ENCODE results near the gene LIPN.

The LIPN gene

DNA sequence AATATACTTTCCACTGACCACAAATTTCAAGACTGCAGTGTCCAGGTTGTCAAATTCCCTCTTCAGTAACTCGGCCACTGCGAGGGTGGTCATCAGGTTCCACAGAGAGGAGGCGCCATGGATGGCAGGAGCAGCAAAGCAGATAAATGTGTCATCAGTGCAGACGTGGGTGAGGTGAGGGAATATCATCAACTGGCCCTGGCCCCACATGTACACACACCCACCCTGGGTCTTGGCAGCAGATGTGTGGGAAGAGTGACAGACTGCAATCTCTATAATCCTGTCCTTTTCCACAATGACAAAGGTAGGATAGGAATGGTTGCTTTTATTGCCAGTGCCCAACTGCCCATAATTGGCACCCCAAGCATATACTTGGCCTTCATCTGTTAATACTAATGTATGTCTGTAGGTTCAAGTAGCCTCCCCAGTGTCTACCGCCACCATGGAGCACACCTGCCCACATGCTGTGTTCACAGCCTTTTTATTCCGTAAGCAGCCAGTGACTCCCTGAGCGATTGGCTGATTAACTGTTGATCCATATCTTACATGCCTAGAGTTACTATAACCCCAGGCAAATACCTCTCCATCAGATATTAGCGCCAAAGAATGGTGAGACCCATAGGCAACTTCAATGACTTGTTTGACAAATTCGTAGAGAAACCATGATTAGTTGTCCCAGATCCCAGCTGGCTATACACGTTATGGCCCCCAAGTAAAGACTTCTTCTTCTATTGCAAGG, 26.4 kb downstream of the LIPN start:
- no peak for DNase-seq

DNA sequence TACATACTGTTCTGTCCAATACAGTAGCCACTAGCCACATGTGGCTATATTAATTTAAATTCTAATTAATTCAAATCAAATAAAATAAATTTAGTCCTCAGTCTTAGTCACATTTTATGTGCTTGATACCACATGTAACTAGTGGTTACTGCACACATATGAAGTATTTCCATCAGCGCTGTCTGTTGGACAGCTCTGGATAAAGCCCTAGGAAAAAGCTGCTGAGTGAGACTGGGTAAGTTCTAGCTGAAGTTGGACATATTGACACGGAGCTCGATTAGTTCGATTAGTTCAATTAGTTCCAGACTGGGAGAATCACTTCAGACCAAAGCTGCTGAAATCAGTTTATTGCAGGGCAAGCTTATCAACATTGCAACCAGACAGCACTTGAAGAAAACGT, 27.6 kb downstream of the LIPN start:
- no peak for DNase-seq

DNA sequence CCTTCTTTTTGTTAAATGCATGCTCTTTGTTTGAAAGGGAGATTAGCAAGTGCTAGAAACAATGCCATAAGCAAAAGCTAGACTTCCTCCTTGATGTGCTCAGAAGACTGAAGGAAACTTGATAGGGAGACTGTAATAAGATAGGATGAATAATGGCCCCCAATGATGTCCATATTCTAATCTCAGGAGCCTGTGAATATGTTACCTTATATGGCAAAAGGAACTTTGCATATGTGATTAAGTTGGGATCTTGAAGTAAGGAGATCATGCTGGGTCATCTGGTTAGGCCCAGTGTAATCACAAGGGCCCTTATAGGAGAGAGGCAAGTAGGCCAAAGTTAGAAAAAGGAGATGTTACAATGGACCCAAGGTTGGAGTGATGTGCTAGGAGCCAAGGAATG, 29.1 kb downstream of the LIPN start:
- DNase-seq = no peak

DNA sequence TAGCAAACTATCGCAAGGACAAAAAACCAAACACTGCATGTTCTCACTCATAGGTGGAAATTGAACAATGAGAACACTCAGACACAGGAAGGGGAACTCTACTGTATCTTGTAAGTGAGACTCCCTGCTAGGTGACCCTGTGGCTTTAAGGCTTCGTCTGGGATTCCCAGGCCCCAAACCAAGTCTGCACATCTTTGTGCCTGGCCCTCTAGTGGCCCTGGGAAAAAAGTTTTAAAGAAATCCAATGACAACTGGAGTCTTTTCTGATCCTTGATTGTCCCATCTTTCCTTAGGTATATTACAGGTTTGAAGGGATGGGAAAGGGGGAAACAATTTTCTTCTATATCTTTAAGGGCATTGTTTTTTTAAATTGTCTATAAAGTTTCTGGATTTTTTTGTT, 32.1 kb downstream of the LIPN start:
- peak; percentile 17 to 18 for DNase-seq

DNA sequence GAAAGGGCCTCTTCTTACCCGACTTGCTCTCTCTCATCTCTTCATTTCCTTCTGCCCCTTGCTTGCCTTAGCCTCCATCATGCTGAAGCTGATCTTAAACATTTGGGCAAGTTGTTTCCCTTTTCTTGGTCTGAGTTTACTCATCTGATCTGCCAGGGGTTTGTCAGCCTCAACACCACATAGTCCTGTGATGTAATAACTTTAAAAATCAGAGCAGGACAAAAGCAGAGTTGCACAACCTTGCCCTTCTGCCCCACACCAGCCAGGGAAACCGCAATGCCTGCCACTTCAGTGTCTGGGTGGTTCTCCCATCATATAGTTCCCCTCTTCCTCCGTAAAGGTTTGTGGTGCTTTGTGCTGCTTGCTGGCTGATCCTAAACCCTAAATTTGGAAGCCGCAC, 32.8 kb downstream of the LIPN start:
- peak; percentile 93 to 96 for DNase-seq

DNA sequence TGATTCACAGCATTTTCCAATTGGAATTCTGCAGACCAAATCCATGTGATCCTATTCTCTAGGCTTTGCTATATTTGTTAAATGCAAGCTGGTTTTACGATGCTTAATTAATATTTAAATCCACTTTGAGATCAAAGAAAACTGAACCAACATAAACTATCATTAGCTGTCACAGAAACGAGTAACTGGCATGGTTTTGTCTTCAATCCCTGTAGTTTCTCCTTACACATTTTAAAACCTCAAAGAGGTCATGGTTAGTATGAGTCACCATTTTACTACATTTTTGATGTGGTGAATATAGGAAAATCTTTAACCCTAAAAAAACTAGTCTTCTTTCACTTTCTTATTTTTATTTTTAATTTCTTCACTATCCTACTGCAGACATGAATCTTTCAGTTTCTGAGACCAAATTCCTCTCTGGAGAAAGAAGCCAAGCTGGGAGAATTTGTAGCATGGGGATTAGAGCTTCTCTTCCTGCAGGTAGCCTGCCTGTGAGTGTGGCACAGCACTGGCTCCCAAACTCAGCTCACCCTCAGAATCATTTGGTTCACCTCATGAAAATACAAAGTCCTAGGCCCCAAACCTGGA, 34.0 kb downstream of the LIPN start:
- peak in 1 of 2 donors; percentile 27 for DNase-seq

DNA sequence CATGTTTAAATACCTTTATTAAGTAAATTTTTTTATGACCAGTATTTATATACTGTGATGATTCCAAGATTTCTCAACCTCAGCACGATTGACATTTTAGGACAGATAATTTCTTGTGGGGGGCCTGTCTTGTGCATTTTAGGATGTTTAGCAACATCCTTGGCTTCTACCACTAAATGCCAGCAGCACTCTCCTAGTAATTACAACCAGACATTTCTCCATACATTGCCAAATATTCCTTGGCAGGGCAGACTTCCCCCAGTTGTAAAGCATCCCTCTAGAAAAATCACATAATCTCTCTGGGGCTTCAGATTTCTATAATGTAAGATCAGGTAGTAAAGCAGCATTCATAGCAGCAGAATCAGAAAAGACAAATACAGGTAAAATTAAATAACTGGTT, 34.9 kb downstream of the LIPN start:
- peak in 1 of 2 donors; percentile 28 for DNase-seq

DNA sequence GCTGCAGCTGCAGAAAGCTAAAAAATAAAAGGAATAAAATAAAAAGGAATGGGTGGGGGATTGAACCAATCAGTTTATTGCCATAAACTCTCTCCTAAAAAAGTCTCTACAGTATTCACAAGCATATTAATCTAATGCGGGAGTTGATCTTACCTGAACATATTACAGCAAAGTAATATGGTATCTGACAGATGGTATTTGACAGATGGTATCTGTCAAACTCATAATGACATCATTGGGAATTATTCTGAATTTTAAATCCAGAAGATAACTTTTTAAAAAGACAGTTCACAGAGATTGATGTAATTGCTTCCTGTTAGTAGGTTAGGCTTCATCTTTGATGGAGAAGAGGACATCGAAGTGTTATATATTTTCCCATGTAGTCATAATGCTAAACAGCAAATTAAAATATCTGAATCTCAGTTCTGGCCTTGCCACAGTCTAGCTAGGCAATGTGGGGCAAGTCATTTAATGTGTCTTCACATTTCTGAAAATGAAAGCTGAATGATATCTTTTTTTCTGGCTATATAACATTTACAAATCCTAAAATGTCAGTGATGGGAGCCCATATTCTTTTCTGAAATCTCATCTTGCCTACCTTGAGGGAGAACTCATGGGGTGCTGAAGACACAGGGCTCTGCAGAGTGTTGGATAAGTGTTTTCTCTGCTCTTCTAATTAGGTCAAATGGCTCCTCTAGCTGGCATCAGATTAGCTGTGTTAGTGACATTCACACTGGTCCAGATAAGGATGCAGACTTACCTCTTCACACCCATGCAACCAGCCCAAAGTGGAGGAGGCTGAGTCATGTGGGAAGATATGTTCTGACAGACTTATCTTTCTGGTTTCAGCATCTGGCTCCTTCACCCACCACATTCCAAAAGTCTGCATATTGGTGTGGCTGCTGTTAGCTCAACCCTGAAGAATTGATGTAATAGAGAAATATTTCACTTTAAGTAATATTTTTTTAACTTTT, 40.6 kb downstream of the LIPN start:
- no peak for DNase-seq

DNA sequence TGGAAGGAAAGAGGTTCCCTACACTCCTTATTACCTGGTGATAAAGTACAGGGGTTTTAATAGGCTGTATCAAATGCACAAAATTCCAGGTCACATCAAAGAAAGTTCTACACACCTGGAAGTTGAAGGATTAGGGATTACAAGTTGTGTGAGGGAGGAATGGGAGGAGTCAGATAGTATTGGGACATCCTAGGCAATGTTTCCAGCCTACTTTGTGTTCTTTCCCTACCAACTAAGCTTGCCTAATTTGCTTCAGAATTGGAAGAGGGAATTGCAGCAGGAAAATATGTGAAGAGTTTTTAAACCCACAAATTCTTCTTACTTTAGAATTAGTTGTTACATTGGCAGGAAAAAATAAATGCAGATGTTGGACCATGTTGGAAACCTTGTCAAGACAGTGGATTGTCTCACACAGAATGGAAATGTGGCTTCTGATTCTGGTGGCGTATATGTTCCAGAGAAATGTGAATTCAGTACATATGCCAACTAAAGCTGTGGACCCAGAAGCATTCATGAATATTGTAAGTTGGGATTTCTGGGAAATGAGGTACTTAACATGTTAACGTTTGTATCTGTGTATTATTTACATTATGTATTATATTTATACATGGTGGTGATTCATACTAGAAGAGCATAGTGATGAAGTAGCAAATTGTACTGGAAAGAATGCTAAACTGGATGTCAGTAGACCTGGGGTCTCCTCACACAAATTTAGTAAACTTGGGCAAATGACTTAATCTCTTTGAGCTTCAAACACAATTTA, 42.9 kb downstream of the LIPN start, which contains the start of gene LIPM:
Gene LIPM (plus strand): TSS at position 208 of the 763 bp plus-strand sequence. CDS start 167 bp downstream, at position 375.
- DNase-seq = no peak

DNA sequence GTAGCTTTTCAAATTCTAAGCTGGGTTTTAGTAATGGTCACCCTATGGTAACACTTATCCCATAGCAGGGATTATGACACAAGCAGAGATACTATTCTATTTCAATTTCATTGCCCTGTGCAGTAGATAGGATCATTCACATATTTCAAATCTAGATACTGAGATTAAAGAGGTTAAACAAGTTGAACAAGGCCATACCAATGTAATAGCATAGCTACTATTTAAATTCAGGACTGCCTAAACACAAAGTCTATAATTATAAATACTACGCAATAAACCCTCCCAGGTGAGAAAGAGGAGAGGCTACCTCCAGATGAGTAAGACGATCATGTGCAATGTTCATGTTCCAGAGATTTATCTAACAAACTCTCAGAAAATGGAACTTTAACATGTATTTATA, 43.8 kb downstream of the LIPN start:
- DNase-seq = no peak

DNA sequence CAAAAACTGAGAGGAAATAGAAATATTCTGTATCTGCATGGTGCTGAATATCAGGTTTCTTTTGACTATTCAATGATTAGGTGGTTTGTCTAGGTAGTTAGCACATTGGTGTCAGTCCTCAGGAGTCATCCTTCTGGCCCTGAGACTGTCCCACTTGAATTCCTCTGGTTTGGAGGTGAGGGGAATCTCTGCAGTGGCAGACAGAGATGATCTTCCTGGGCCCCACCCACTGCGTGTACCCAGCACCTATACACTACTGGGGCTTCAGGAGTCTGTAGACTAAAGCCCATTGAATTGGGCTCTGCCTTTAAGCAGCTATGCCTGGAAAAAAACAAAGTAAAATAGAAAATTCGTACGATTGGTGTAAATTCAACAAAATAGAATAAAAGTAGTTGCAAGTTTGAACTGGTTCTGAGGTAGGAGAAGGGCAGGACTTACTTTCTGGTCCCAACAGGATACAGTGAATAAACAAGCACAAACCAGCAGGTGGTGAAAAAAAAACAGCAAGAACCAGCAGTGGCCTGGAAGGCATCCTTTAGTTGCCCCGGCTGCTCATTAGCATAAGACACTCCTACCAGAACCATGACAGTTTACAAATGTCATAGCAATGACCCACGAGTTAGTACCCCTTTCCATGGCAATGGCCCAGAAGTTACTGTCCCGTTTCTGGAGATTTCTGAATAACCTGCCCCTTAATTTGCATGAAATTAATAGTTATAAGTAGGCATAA, 44.4 kb downstream of the LIPN start:
- DNase-seq = no peak

DNA sequence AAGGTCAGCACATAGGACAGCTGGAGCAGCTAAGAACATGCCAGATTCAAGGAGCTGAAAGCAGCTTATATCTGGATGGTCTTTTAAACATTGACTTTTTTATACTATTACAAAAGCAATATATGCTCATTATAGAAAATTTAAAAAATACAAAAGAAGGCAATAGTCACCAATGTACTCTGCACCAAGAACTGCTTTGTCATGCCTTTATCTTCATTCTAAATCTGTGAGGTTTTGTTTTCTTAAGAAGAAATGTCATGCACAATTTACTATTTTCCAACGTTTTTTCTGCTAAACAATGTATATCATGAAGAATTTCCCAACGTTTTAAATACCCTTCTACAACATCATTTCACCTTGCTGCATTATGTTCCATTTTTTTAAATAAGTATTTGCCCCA, 45.5 kb downstream of the LIPN start:
- DNase-seq = no peak

DNA sequence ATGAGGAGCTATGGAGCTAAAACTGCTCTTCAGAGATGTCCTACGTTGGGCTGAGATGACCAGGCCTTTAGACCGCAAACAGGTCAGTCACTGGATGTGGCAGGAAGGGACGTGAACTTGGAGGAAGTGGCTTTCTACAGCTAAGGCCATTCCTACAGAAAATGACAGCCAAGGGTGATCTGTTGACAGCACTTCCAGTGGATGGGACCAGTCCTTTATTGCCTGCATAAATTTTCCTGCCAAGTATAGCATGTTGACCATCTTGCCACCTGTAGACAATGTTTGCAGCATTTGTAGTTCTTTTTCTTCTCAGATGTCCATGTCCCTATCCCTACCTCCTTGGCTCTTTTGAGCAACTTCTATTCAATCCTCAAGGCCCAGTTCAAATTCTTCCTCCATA, 46.1 kb downstream of the LIPN start:
- no peak for DNase-seq

DNA sequence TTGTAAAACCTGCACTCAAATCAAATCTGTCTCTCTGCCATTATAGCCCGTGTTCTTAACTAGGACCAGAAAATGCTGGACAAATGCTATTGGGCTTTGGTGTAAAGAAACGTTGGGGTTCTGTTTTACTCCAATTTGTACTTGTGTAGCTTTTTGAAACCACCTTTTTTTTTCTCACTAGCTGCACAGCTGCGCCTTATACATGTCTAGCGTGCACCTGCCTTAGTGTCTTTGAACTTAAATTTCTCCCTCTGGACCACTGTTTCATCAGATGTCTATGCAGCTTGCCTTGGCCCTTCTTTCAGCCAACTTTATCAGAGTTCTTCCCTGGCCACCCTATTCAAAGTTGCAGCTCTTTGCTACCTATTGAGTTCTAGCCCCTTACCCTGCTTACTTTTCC, 49.8 kb downstream of the LIPN start:
- DNase-seq = no peak

DNA sequence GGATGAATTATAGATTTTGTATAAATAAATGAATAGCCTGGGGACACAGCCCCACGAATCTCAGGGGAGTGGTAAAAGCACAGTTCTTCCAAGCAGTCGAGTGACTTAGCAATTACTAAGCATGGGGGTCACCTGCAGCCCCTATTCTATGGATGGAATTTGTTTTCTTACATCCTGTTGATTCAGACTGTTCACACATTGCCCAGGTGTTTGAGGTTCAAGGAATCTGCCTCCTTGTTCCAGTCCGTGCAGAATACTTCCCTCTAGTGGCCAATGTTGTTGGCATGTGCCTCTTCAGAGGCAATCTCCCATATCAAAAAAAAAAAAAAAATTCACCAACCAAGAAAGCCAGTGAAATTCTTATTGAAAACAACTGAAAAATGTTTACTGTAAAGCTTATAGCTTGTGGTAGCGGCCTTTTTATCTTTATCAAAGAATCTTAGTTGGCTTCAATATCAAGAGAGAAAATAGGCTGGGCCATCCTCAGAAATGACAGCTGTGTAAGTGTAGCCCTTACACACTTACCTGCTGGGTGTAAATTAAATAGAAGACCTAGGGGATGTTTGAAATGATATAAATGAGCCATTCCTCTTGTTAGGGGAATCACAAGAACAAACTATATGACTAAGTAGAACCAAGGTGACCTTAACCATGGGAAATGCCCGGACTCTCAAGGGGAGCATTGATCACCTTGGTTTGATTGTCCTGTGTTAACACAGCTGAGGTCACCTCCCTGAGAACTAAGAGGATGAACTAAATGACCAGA, 50.6 kb downstream of the LIPN start:
- peak; percentile 55 to 64 for DNase-seq

DNA sequence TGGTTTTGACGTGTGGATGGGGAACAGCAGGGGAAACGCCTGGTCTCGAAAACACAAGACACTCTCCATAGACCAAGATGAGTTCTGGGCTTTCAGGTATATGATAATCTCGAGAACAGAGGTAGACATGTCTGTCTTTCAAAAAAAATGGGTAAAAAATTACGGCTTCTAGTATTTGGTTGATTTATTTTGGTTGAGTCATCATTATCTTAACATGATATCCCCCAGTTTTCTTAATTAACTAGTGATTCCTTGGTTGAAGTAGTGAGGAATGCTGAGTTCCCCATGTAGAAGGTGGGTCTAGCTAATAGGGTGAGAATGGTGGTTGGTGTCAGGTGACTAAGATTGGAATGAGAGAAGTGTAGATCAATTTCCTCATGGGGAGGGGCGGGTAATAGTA, 53.4 kb downstream of the LIPN start:
- no peak for DNase-seq

DNA sequence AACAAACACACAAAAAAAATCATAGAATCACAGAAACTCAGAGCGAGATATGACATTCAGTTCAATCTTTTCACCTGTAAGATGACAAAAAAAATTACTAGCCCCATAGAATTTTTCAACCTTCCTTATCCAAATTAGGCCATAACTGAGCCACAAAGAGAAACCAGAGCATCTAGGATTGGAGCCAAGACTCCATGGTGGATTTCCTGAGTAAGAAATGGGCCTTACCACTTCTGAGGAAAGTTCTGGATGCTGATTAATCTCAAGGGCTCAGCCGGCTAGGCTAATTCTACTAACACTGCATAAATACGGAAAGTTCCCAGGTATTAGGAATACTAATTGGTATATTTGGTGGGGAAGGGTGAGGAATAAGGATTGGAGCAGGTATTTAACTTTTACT, 59.5 kb downstream of the LIPN start:
- no peak for DNase-seq

DNA sequence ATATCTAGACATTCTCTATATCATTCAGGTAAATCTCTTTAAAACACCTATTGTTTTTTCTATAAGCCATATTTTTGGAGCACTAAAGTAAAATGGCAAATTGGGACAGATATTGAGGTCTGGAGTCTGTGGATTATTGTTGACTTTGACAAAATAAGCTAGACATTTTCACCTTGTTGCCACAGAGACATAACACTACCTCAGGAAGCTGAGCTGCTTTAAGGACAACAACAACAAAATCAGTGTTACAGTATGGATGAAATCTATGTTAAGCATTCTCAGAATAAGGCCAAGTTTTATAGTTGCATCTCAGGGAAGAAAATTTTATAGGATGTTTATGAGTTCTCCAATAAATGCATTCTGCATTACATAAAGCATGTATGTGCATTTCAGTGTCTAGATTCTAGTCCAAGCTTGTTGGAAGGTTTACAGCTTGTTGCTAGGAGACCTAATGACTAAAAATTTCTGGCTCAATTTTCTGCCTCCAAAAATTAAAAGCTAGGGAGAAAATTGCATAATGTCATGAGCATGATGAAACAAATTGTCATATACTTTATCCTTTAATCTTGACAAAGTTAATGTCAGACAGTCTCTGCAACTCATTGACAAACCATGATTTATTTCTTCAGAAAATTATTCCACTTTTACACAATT, 61.1 kb downstream of the LIPN start:
- no peak for DNase-seq

DNA sequence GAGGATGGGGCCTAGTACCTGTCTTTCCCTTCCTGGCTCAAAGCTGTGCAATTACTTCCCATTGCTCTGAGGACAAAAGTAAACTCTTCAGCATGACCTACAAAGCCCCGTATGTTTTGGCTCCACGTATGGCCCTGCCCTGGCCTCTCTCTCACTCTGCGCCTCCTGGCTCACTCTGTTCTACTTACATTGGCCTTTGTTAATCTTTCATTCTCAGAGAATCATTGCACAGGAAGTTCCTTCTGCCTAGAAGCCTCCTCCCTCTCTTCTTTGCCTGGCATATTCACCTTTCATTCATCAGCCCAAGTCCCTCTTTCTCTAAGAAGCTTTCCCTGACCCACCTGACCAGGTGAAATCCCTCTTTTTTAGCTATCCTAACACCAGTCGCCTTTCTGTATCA, 66.6 kb downstream of the LIPN start:
- no peak for DNase-seq

DNA sequence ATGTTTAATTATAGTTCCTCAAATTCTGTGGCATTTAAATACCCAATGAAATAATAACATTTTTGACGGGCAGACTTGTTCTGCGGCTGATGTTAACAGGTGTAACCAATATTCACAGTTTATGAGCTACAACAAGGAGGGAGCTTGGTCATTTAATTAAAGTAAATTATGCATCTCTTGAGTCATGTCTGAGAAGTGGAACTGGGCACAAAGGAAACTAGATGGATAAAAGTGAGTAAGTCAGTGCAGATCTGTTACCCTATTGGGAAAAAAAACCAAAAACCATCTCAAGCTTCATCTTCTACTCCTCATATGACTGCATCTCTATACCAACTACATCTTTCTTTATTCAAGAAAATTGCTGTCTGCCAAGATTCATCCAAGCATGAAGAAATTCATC, 67.9 kb downstream of the LIPN start:
- DNase-seq = no peak

DNA sequence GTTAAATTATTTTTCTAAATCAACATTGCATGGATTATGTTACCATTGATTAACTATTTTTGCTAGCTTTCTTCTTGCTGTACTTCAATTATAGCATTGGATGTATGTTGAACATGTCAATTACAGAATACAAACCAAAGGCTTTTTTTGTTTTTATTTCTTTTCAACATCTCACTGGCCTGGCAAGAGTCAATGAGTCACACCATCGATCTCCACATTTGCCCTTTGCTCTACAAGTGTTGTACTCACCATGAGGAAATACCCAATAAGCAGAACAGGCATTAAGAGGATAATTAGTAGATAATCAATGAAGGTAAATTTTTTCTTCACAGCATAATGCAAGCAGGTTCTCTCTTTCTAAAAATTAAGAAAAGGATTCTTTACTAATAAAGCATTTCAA, 68.5 kb downstream of the LIPN start:
- no peak for DNase-seq
